ENCODE data around the gene UBXN7. TPM values are rescaled to one million over a fixed set of nuclear protein-coding genes. Genes with fewer than 3 reads are reported as not detected.

UBXN7 gene
- total RNA-seq, 1 experiment from 2014 or later, result 62.7 TPM

GRCh38 chr3:196409409-196409808 lies 22.8 kb downstream of the UBXN7 start:
- Mint-ChIP-seq H3K27me3 (ENCODE audit: insufficient read depth, unreplicated experiment) (no peaks in the 10 kb centered on the region), H3K9me3 (ENCODE audit: unreplicated experiment) (peaks cover 10% of the 10 kb centered on the region), H3K4me3 (ENCODE audit: unreplicated experiment) (no peak overlapping the region), H3K36me3 (ENCODE audit: insufficient read depth, unreplicated experiment) (peaks cover 19% of the 10 kb centered on the region), H3K4me1 (ENCODE audit: low read depth, unreplicated experiment) (no peaks in the 10 kb centered on the region), H3K27ac (ENCODE audit: unreplicated experiment) (no peak overlapping the region)
- Histone ChIP-seq H3K27me3 (replicated peaks; ENCODE audit: control insufficient read depth, insufficient read depth, low read length) (no peaks in the 10 kb centered on the region), H3K4me1 (peaks cover 5% of the 10 kb centered on the region; the same call in 1 of the 2 replicates), H3K9me3 (no peaks in the 10 kb centered on the region), H3K36me3 (ENCODE audit: control insufficient read depth, insufficient read depth, low read length) (no peaks in the 10 kb centered on the region), H3K4me3 (ENCODE audit: low read depth, low read length) (no peak overlapping the region)
- POLR2A ChIA-PET, result no interaction called here
- intact Hi-C loops (cut with micrococcal nuclease; ENCODE audit: unreplicated experiment), result no loop called here
- CTCF ChIA-PET, result no interaction called here
- BruUV-seq (replicated peaks), result no TSS peak
- no peak for DNase-seq
- no peak for TF ChIP-seq CTCF (IDR thresholded peaks at IDR 0.05; ENCODE audit: insufficient read depth in 1 of 2, low read depth in 1 of 2, low read length in 1 of 2, severe bottlenecking in 1 of 2, unreplicated experiment in 1 of 2)

DNA sequence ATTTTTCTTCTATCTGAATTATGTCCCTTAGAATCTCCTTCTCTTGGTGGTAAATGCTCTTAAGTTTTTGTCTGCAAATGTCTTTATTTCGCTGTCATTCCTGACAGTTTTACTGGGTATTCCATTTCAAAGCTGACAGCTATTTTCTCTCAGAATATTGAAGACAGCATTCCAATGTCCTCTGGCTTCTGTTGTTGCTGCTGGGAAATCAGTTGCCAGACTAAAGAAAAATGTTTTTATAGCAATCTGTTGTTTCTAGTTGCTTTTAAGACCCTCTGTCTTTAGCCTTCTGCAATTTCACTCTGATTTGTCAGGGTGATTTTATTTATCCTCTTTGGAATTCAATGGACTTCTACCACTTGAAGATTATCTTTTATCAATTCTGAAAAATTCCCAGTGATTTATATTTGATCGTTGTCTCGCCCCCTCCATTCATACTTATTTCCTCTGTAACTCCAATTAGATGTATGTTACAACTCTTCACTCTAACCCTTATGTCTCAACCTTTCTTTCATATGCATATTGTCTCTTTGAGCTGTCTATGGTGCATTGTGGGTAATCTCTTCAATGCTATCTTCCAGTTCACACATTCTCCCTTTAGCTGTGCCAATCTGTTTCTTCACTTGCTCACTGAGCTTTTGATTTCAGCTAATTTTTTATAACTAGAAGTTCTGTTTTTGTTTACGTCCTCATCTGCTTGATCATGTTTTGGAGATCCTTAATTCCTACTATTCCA lies 23.5 kb downstream of the UBXN7 start:
- Mint-ChIP-seq H3K9me3 (ENCODE audit: unreplicated experiment) (peaks cover 10% of the 10 kb centered on the region), H3K4me3 (ENCODE audit: unreplicated experiment) (no peak overlapping the region), H3K36me3 (ENCODE audit: insufficient read depth, unreplicated experiment) (peaks cover 19% of the 10 kb centered on the region), H3K27me3 (ENCODE audit: insufficient read depth, unreplicated experiment) (no peaks in the 10 kb centered on the region), H3K27ac (ENCODE audit: unreplicated experiment) (no peak overlapping the region), H3K4me1 (ENCODE audit: low read depth, unreplicated experiment) (no peaks in the 10 kb centered on the region)
- intact Hi-C loops (cut with micrococcal nuclease; ENCODE audit: unreplicated experiment), result no loop called here
- H3K4me3 ChIP-seq (ENCODE audit: low read depth, low read length), result no peak overlapping the region
- POLR2A ChIA-PET, result no interaction called here
- H3K36me3 ChIP-seq (ENCODE audit: control insufficient read depth, insufficient read depth, low read length), result no peaks in the 10 kb centered on the region
- H3K4me1 ChIP-seq, result peaks cover 5% of the 10 kb centered on the region; the same call in 1 of the 2 replicates
- H3K9me3 ChIP-seq, result no peaks in the 10 kb centered on the region
- BruUV-seq (replicated peaks), result no TSS peak
- no peak for DNase-seq
- H3K27me3 ChIP-seq (replicated peaks; ENCODE audit: control insufficient read depth, insufficient read depth, low read length), result no peaks in the 10 kb centered on the region
- no peak for TF ChIP-seq CTCF (IDR thresholded peaks at IDR 0.05; ENCODE audit: insufficient read depth in 1 of 2, low read depth in 1 of 2, low read length in 1 of 2, severe bottlenecking in 1 of 2, unreplicated experiment in 1 of 2)
- CTCF ChIA-PET, result no interaction called here

GRCh38 chr3:196406811-196407470 lies 25.3 kb downstream of the UBXN7 start:
- DNase-seq, result peak in 1 of 2 experiments; percentile 23

More at GRCh38 chr3:196406811-196407470, 25.3 kb downstream of the UBXN7 start:
- Histone ChIP-seq H3K9me3 (no peaks in the 10 kb centered on the region), H3K27me3 (replicated peaks; ENCODE audit: control insufficient read depth, insufficient read depth, low read length) (no peaks in the 10 kb centered on the region), H3K4me1 (peaks cover 5% of the 10 kb centered on the region; the same call in 1 of the 2 replicates), H3K4me3 (ENCODE audit: low read depth, low read length) (no peak overlapping the region), H3K36me3 (ENCODE audit: control insufficient read depth, insufficient read depth, low read length) (no peaks in the 10 kb centered on the region)
- Mint-ChIP-seq H3K27me3 (ENCODE audit: insufficient read depth, unreplicated experiment) (no peaks in the 10 kb centered on the region), H3K4me1 (ENCODE audit: low read depth, unreplicated experiment) (no peaks in the 10 kb centered on the region), H3K36me3 (ENCODE audit: insufficient read depth, unreplicated experiment) (peaks cover 19% of the 10 kb centered on the region), H3K9me3 (ENCODE audit: unreplicated experiment) (peaks cover 10% of the 10 kb centered on the region), H3K27ac (ENCODE audit: unreplicated experiment) (no peak overlapping the region), H3K4me3 (ENCODE audit: unreplicated experiment) (no peak overlapping the region)
- BruUV-seq (replicated peaks), result TSS peak; percentile 23
- ChIA-PET POLR2A (interaction anchor here (0.6 to 0.7 kb wide), 2 partner anchors 84 to 118 kb away, joined by 5 to 11 read pairs; no protein-coding TSS in a partner anchor), CTCF (interaction anchor here (0.6 kb wide), 1 partner anchor 54 kb away, joined by 3 read pairs; no protein-coding TSS in a partner anchor)
- TF ChIP-seq CTCF (IDR thresholded peaks at IDR 0.05; ENCODE audit: insufficient read depth in 1 of 2, low read depth in 1 of 2, low read length in 1 of 2, severe bottlenecking in 1 of 2, unreplicated experiment in 1 of 2), result no peak
- intact Hi-C loops (cut with micrococcal nuclease; ENCODE audit: unreplicated experiment), result no loop called here

All from Caco-2 (cell line).